Parathyroid adenoma (tissue), 2 donors: Measurements from ENCODE around the gene DNAI1.

Source experiments
- H2AFZ ChIP-seq: fragments of 300-600 bp; sonication (generic); one replicate; pipeline ENCODE4 v1.7.0; 2017; ENCODE audit warnings: antibody characterized with exemption, mild to moderate bottlenecking
- H3K27ac ChIP-seq: fragments of 300-600 bp; sonication (generic); one replicate; pipeline ENCODE4 v1.7.0; 2017
- H3K27me3 ChIP-seq: fragments of 300-600 bp; sonication (generic); one replicate; pipeline ENCODE4 v1.7.0; 2017; ENCODE audit warnings: low read length; ENCODE audit not compliant: control insufficient read depth, insufficient read depth
- H3K36me3 ChIP-seq: fragments of 300-600 bp; sonication (generic); one replicate; pipeline ENCODE4 v1.7.0; 2017; ENCODE audit warnings: low read length; ENCODE audit not compliant: control insufficient read depth, insufficient read depth
- H3K4me1 ChIP-seq: fragments of 300-600 bp; sonication (generic); one replicate; pipeline ENCODE4 v1.7.0; 2017; ENCODE audit warnings: control low read depth
- H3K4me2 ChIP-seq: fragments of 300-600 bp; sonication (generic); one replicate; pipeline ENCODE4 v1.7.0; 2017; ENCODE audit warnings: low read length
- H3K4me3 ChIP-seq: fragments of 300-600 bp; sonication (generic); one replicate; pipeline ENCODE4 v1.7.0; 2017; ENCODE audit warnings: low read depth, low read length
- H3K79me2 ChIP-seq: fragments of 300-600 bp; sonication (generic); one replicate; pipeline ENCODE4 v1.7.0; 2017; ENCODE audit warnings: control low read depth
- H3K9ac ChIP-seq: fragments of 300-600 bp; sonication (generic); one replicate; pipeline ENCODE4 v1.7.0; 2017; ENCODE audit warnings: mild to moderate bottlenecking
- H3K9me3 ChIP-seq: fragments of 300-600 bp; sonication (generic); one replicate; pipeline ENCODE4 v1.7.0; 2017; ENCODE audit warnings: low read length; ENCODE audit not compliant: control insufficient read depth
- TF ChIP-seq, protein P1 (sequence below): fragments of 300-600 bp; sonication (generic); IDR thresholded peaks from one replicate; pipeline ENCODE4 v1.7.0; 2017; ENCODE audit warnings: antibody characterized with exemption, mild to moderate bottlenecking
- donor health status: primary hyperparathyroidism.

The DNAI1 gene

DNA sequence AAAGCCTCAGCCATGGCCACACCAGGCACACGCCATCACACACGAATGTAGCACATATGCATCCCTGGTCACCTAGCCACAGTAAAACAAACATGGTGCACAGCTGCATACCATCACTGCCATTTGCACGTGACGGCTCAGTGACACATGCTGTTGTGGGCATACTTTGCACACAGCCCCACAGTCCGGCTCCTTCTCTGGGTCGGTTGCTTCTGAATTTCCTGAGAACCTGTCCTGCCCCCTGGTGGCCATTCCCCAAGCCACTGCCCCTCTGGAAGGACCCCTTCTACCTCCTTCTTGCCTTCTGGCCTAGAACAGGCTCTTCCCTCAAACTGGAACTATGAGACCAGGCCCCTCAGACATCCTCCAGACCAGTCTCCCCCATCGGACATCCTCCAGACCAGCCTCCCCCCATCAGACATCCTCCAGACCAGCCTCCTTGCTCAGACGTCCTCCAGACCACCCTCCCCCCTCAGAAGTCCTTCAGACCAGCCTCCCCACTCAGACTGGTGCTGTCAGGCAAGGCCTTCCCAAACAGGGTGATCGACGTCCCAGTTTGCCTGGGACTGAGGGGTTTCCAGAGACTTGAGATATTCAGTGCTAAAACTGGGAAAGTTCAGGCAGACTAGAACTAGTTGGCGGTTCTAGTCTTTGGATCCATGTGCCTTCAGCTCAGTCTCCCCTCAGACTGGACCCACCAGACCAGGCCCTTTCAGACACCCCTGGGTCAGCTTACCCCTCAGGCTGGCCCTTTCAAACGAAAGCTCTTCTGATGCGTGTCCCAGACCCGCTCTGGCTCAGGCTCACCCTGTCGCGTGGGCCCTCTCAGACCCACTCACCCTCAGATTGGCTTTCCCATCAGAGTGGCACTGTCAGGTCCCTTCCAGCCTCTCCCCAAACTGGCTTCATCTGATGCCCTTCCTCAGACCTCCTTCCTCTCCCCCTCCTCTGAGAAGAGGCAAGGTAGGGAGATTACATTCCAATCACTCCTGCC lies 88.5 kb downstream of the DNAI1 start:
- Histone ChIP-seq H3K27me3 (no peaks in the 10 kb centered on the region), H3K27ac (no peak overlapping the region), H3K79me2 (no peaks in the 10 kb centered on the region), H3K36me3 (no peaks in the 10 kb centered on the region), H3K4me2 (no peak overlapping the region), H3K4me3 (no peak overlapping the region), H3K9me3 (no peaks in the 10 kb centered on the region), H3K4me1 (no peaks in the 10 kb centered on the region), H2AFZ (no peak overlapping the region), H3K9ac (no peak overlapping the region)
- TF ChIP-seq, protein P1, sequence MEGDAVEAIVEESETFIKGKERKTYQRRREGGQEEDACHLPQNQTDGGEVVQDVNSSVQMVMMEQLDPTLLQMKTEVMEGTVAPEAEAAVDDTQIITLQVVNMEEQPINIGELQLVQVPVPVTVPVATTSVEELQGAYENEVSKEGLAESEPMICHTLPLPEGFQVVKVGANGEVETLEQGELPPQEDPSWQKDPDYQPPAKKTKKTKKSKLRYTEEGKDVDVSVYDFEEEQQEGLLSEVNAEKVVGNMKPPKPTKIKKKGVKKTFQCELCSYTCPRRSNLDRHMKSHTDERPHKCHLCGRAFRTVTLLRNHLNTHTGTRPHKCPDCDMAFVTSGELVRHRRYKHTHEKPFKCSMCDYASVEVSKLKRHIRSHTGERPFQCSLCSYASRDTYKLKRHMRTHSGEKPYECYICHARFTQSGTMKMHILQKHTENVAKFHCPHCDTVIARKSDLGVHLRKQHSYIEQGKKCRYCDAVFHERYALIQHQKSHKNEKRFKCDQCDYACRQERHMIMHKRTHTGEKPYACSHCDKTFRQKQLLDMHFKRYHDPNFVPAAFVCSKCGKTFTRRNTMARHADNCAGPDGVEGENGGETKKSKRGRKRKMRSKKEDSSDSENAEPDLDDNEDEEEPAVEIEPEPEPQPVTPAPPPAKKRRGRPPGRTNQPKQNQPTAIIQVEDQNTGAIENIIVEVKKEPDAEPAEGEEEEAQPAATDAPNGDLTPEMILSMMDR: peak; percentile 45

DNA sequence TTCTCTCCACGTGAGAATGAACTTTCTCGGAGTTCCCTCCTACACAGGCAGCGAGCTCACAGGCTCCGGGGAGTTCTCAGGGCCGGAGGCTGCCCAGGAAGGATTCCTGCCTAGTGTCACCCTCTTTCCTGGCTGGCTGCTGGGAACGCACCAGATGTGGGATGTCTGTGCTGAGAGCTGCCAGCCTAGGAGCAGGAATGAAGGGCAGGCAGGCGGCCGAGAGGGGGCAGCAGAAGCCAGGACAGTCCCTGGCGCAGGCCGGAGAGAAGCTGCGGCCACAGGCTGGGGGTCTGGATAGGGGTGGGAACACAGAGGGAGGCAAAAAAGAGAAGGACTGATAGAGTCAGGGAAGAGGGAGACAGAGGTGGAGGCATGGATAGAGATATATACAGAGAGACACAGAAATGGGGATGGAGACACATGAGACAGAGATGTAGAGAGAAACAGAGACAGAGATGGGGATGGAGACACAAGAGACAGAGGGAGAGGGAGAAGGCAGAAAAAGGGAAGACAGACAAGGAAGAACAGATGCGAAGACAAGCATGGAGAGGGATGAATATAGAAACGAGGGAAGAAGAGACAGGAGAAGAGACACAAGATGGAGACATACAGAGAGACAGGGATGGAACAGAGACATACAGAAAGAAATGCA lies 89.5 kb downstream of the DNAI1 start:
- Histone ChIP-seq H3K27ac (no peak overlapping the region), H2AFZ (no peak overlapping the region), H3K4me2 (no peak overlapping the region), H3K27me3 (no peaks in the 10 kb centered on the region), H3K9ac (no peak overlapping the region), H3K79me2 (no peaks in the 10 kb centered on the region), H3K36me3 (no peaks in the 10 kb centered on the region), H3K4me3 (no peak overlapping the region), H3K4me1 (peaks cover 5% of the 10 kb centered on the region), H3K9me3 (no peaks in the 10 kb centered on the region)
- TF ChIP-seq, protein P1: peak; percentile 81

DNA sequence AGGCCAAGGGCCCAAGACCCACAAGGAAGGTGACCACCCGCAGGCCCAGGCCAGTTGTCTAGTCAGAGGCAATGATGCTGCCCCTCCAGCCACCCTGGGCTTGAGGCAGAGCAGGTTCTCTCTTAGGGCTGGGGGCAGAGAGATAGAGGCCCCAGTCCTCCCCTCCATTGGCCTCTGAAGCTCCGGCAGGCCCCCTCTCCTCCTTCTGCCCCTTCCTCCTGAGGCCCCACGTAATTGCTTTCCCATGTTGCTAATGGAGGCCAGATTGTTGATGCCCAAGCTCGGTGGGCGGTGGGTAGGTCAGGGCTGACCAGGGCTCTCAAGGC lies 90.8 kb downstream of the DNAI1 start:
- no peak overlapping the region for H3K4me2 ChIP-seq
- no peak overlapping the region for H3K4me3 ChIP-seq
- TF ChIP-seq, protein P1: no peak
- no peak overlapping the region for H3K9ac ChIP-seq
- H3K27me3 ChIP-seq: no peaks in the 10 kb centered on the region
- H2AFZ ChIP-seq: no peak overlapping the region
- H3K4me1 ChIP-seq: peaks cover 5% of the 10 kb centered on the region
- H3K36me3 ChIP-seq: no peaks in the 10 kb centered on the region
- H3K27ac ChIP-seq: no peak overlapping the region
- no peaks in the 10 kb centered on the region for H3K79me2 ChIP-seq
- H3K9me3 ChIP-seq: no peaks in the 10 kb centered on the region

DNA sequence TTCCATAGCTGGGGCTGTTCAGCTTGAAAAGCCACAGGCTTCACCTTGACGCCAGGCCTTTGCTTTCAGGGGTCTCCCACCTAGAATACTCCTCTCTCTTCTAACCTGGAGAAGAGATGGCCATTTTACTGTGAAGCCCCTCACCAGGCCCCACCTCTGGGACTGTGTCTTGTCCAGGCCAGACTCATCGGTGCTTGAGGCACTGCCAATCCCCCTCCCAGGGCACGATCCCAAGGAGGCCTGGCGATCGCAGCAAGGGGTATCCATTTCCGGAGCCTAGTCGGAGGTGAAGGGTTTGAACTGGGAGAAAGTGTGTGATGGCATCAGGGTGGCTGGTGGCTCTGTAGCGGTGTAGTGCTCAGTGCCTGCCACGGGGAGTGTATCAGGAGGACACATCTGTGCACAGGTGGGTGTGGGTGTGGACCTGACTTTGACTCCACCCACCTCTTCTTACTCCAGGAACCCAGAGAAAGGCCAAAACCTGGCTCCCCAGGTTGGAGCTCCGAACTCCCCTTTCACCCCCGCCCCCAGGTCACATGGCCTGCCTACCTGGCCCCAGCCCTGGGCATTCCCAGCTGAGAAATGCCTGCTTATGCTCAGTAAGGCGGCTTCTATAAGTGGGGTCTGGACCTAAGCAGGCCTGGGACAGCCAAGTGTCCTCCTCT lies 91.5 kb downstream of the DNAI1 start:
- H3K4me3 ChIP-seq: no peak overlapping the region
- no peaks in the 10 kb centered on the region for H3K27me3 ChIP-seq
- no peak overlapping the region for H3K4me2 ChIP-seq
- H3K27ac ChIP-seq: no peak overlapping the region
- peaks cover 5% of the 10 kb centered on the region for H3K4me1 ChIP-seq
- no peaks in the 10 kb centered on the region for H3K79me2 ChIP-seq
- no peak overlapping the region for H3K9ac ChIP-seq
- H3K36me3 ChIP-seq: no peaks in the 10 kb centered on the region
- TF ChIP-seq, protein P1: no peak
- no peak overlapping the region for H2AFZ ChIP-seq
- H3K9me3 ChIP-seq: no peaks in the 10 kb centered on the region
